ENCODE results near the gene ULBP1. TPM values are rescaled to one million over a fixed set of nuclear protein-coding genes. Genes with fewer than 3 reads are reported as not detected.

ULBP1 gene
- total and polyA plus RNA-seq, 4 experiments from 2014 or later, result not detected

DNA sequence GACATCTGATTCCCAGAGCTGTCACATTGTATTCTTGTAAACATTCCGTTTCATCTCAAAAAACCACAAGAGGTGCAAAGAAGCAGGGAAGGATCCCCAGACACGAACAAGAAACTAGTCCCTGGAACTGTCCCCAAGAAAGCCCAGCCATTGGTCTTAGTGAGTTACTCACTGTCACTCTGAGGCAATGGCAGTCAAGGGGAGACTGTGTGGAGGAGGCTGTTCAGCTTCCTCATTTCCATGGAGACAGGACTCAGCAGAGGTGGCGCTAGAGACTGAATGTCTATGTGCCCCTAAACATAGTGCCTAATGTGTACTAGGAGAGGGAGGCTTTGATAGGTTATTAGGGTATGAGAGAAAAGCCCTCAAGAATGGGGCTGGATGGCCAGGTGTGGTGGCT, 11.1 kb downstream of the ULBP1 start:
- no peaks in the 10 kb centered on the region for H3K9me3 ChIP-seq (ENCODE audit: control insufficient read depth in 1 of 2, low read length in 2 of 2)
- ChIA-PET POLR2A (ENCODE audit: partially characterized antibody) (no interaction called here), CTCF (ENCODE audit: partially characterized antibody) (no interaction called here)
- peaks cover 0 to 2% (median 0%) of the 10 kb centered on the region in 8 donors for H3K9me3 Mint-ChIP-seq
- H3K4me1 Mint-ChIP-seq, result no peaks in the 10 kb centered on the region
- H3K36me3 Mint-ChIP-seq, result no peaks in the 10 kb centered on the region
- no peak for DNase-seq
- peaks cover 8% of the 10 kb centered on the region for H3K27me3 ChIP-seq (ENCODE audit: insufficient read depth, low read length)
- no peak overlapping the region for H3K4me3 ChIP-seq (ENCODE audit: low read length in 2 of 2)
- H3K27me3 Mint-ChIP-seq, result peaks cover 38 to 57% of the 10 kb centered on the region in 2 donors
- intact Hi-C loops (cut with micrococcal nuclease), result no loop called here
- no peaks in the 10 kb centered on the region for H3K36me3 ChIP-seq (ENCODE audit: insufficient read depth, low read length)
- H3K27ac ChIP-seq (ENCODE audit: low read depth, low read length), result no peak overlapping the region
- H3K27ac Mint-ChIP-seq, result no peak overlapping the region
- H3K4me3 Mint-ChIP-seq, result no peak overlapping the region
- H3K4me1 ChIP-seq (ENCODE audit: insufficient read depth, low read length), result no peaks in the 10 kb centered on the region

GRCh38 chr6:149975400-149975799, 11.7 kb downstream of the ULBP1 start:
- Histone ChIP-seq H3K27ac (ENCODE audit: low read depth, low read length) (no peak overlapping the region), H3K4me3 (ENCODE audit: low read length in 2 of 2) (no peak overlapping the region), H3K36me3 (ENCODE audit: insufficient read depth, low read length) (no peaks in the 10 kb centered on the region), H3K4me1 (ENCODE audit: insufficient read depth, low read length) (no peaks in the 10 kb centered on the region), H3K9me3 (ENCODE audit: control insufficient read depth in 1 of 2, low read length in 2 of 2) (no peaks in the 10 kb centered on the region), H3K27me3 (ENCODE audit: insufficient read depth, low read length) (peaks cover 12% of the 10 kb centered on the region)
- H3K27me3 Mint-ChIP-seq, result peaks cover 33 to 53% of the 10 kb centered on the region in 2 donors
- peak overlapping the region in 1 of 7 donors; percentile 58 for H3K27ac Mint-ChIP-seq
- H3K36me3 Mint-ChIP-seq, result no peaks in the 10 kb centered on the region
- H3K9me3 Mint-ChIP-seq, result peaks cover 0 to 2% (median 0%) of the 10 kb centered on the region in 8 donors
- DNase-seq, result no peak
- ChIA-PET POLR2A (ENCODE audit: partially characterized antibody) (no interaction called here), CTCF (ENCODE audit: partially characterized antibody) (no interaction called here)
- no peak overlapping the region for H3K4me3 Mint-ChIP-seq
- intact Hi-C loops (cut with micrococcal nuclease), result no loop called here
- H3K4me1 Mint-ChIP-seq, result no peaks in the 10 kb centered on the region

GRCh38 chr6:149977221-149977620, 13.5 kb downstream of the ULBP1 start:
- H3K27ac Mint-ChIP-seq, result no peak overlapping the region
- peaks cover 41 to 61% of the 10 kb centered on the region in 2 donors for H3K27me3 Mint-ChIP-seq
- no peaks in the 10 kb centered on the region for H3K36me3 Mint-ChIP-seq
- Histone ChIP-seq H3K27me3 (ENCODE audit: insufficient read depth, low read length) (peaks cover 12% of the 10 kb centered on the region), H3K27ac (ENCODE audit: low read depth, low read length) (no peak overlapping the region), H3K36me3 (ENCODE audit: insufficient read depth, low read length) (no peaks in the 10 kb centered on the region), H3K9me3 (ENCODE audit: control insufficient read depth in 1 of 2, low read length in 2 of 2) (no peaks in the 10 kb centered on the region), H3K4me3 (ENCODE audit: low read length in 2 of 2) (no peak overlapping the region), H3K4me1 (ENCODE audit: insufficient read depth, low read length) (no peaks in the 10 kb centered on the region)
- ChIA-PET CTCF (ENCODE audit: partially characterized antibody) (no interaction called here), POLR2A (ENCODE audit: partially characterized antibody) (no interaction called here)
- H3K4me3 Mint-ChIP-seq, result no peak overlapping the region
- DNase-seq, result no peak
- H3K9me3 Mint-ChIP-seq, result peaks cover 0 to 3% (median 0%) of the 10 kb centered on the region in 8 donors
- intact Hi-C loops (cut with micrococcal nuclease), result no loop called here
- H3K4me1 Mint-ChIP-seq, result peaks cover 0 to 4% (median 2%) of the 10 kb centered on the region in 4 donors

DNA sequence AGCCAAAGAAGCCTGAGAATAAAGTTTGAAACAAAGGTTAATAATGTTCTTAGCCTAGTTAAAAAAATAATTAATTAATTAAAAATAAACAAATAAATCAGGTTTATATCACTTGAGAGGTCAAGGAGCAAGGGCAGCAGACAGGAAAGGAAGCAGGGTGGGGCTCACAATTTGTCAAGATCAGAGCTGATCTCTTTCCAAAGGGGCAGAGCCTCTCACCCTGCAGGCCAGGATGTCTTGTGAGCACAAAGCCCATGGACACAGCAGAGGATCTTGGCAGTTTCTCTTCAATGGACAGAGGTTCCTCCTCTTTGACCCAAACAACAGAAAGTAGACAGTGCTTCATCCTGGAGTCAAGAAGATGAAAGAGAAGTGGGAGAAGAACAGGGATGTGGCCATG, 14.9 kb downstream of the ULBP1 start:
- intact Hi-C loops (cut with micrococcal nuclease), result no loop called here
- H3K27me3 Mint-ChIP-seq, result peaks cover 41 to 61% of the 10 kb centered on the region in 2 donors
- peaks cover 0 to 4% (median 2%) of the 10 kb centered on the region in 4 donors for H3K4me1 Mint-ChIP-seq
- H3K27ac ChIP-seq (ENCODE audit: low read depth, low read length), result no peak overlapping the region
- no peaks in the 10 kb centered on the region for H3K4me1 ChIP-seq (ENCODE audit: insufficient read depth, low read length)
- no peaks in the 10 kb centered on the region for H3K36me3 ChIP-seq (ENCODE audit: insufficient read depth, low read length)
- no peaks in the 10 kb centered on the region for H3K36me3 Mint-ChIP-seq
- peaks cover 16% of the 10 kb centered on the region for H3K27me3 ChIP-seq (ENCODE audit: insufficient read depth, low read length)
- no peak overlapping the region for H3K4me3 Mint-ChIP-seq
- no peak for DNase-seq
- peaks cover 0 to 3% (median 0%) of the 10 kb centered on the region in 8 donors for H3K9me3 Mint-ChIP-seq
- ChIA-PET CTCF (ENCODE audit: partially characterized antibody) (no interaction called here), POLR2A (ENCODE audit: partially characterized antibody) (no interaction called here)
- no peak overlapping the region for H3K27ac Mint-ChIP-seq
- H3K9me3 ChIP-seq (ENCODE audit: control insufficient read depth in 1 of 2, low read length in 2 of 2), result no peaks in the 10 kb centered on the region
- H3K4me3 ChIP-seq (ENCODE audit: low read length in 2 of 2), result no peak overlapping the region

DNA sequence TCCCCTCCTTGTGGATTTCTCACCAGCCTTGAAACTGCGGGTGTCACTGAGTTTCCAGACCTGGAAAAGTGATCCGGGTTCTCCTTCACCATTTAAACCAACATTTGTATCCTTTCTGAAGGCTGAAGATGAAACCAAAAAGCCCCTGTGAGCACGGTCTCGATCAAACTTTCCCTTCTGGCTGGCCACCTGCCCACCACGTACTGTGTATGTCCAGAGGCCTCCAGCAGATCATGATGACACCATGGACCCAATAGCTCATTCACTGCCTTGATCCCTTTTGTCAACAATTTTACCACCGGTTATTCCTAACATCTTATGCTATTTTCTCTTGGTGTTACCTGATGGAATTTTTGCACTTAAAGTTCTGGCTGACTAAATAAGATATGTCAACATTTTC, 15.6 kb downstream of the ULBP1 start:
- no peak overlapping the region for H3K4me3 ChIP-seq (ENCODE audit: low read length in 2 of 2)
- H3K36me3 ChIP-seq (ENCODE audit: insufficient read depth, low read length), result no peaks in the 10 kb centered on the region
- no peak for DNase-seq
- H3K9me3 ChIP-seq (ENCODE audit: control insufficient read depth in 1 of 2, low read length in 2 of 2), result no peaks in the 10 kb centered on the region
- CTCF ChIA-PET (ENCODE audit: partially characterized antibody), result no interaction called here
- Mint-ChIP-seq H3K4me3 (no peak overlapping the region), H3K36me3 (no peaks in the 10 kb centered on the region), H3K4me1 (peaks cover 0 to 4% (median 2%) of the 10 kb centered on the region in 4 donors), H3K27ac (no peak overlapping the region), H3K9me3 (peaks cover 0 to 3% (median 0%) of the 10 kb centered on the region in 8 donors), H3K27me3 (peaks cover 36 to 57% of the 10 kb centered on the region in 2 donors)
- intact Hi-C loops (cut with micrococcal nuclease), result no loop called here
- no peak overlapping the region for H3K27ac ChIP-seq (ENCODE audit: low read depth, low read length)
- peaks cover 9% of the 10 kb centered on the region for H3K27me3 ChIP-seq (ENCODE audit: insufficient read depth, low read length)
- H3K4me1 ChIP-seq (ENCODE audit: insufficient read depth, low read length), result no peaks in the 10 kb centered on the region
- POLR2A ChIA-PET (ENCODE audit: partially characterized antibody), result no interaction called here

DNA sequence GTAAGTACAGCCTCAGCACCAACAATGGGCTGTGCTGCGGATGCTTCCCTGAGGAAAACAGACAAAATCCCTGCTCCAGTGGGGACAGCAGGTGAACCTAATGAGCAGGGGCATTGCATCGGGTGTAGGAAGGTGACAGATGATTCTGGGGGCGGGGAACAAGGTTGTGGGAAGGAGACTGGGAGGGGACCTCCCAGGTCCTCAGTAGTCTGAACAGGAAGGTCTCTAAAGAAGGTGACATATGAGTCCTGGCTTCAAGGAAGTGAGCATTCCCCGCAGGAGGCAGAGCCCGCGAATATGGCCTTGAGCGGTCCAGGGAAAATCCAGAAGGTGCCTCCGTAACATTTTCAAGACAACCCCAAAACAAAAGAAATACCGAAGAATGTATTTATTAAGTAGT, 19.4 kb downstream of the ULBP1 start:
- H3K4me1 Mint-ChIP-seq, result peaks cover 0 to 5% (median 3%) of the 10 kb centered on the region in 4 donors
- H3K27ac Mint-ChIP-seq, result no peak overlapping the region
- H3K27me3 Mint-ChIP-seq, result peaks cover 58 to 61% of the 10 kb centered on the region in 2 donors
- DNase-seq, result no peak
- Histone ChIP-seq H3K4me1 (ENCODE audit: insufficient read depth, low read length) (no peaks in the 10 kb centered on the region), H3K27me3 (ENCODE audit: insufficient read depth, low read length) (peaks cover 48% of the 10 kb centered on the region), H3K27ac (ENCODE audit: low read depth, low read length) (no peak overlapping the region), H3K9me3 (ENCODE audit: control insufficient read depth in 1 of 2, low read length in 2 of 2) (no peaks in the 10 kb centered on the region), H3K4me3 (ENCODE audit: low read length in 2 of 2) (no peak overlapping the region), H3K36me3 (ENCODE audit: insufficient read depth, low read length) (no peaks in the 10 kb centered on the region)
- intact Hi-C loops (cut with micrococcal nuclease), result no loop called here
- peaks cover under 1 to 2% of the 10 kb centered on the region in 2 donors for H3K36me3 Mint-ChIP-seq
- POLR2A ChIA-PET (ENCODE audit: partially characterized antibody), result no interaction called here
- no peak overlapping the region for H3K4me3 Mint-ChIP-seq
- peaks cover 0 to 15% (median 6%) of the 10 kb centered on the region in 8 donors for H3K9me3 Mint-ChIP-seq
- CTCF ChIA-PET (ENCODE audit: partially characterized antibody), result no interaction called here

DNA sequence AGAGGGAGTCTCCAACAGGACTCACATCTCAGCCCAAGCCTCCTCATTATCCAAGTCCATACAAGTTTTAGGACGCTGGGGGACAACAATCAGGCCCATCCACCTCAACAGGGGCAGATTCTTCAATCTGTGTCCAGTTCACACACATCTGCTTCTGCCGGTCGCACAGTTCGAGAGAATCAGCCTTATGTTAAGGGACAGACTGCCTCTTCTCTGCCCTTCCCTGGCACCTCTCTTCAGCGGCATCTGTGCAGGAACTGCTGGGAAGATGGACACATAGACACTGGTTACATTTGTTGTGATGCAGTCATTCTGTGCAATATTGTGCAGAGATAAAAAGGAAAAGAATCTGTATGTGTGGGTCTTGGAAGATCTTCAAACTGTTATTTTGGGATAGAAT, 21.0 kb downstream of the ULBP1 start:
- intact Hi-C loops (cut with micrococcal nuclease), result no loop called here
- Mint-ChIP-seq H3K27ac (peak overlapping the region in 1 of 7 donors; percentile 32), H3K27me3 (peaks cover 64 to 67% of the 10 kb centered on the region in 2 donors), H3K36me3 (peaks cover 4 to 6% of the 10 kb centered on the region in 2 donors), H3K4me3 (no peak overlapping the region), H3K4me1 (peaks cover 6 to 18% (median 15%) of the 10 kb centered on the region in 4 donors), H3K9me3 (peaks cover 0 to 31% (median 16%) of the 10 kb centered on the region in 8 donors)
- Histone ChIP-seq H3K36me3 (ENCODE audit: insufficient read depth, low read length) (no peaks in the 10 kb centered on the region), H3K27me3 (ENCODE audit: insufficient read depth, low read length) (peaks cover 62% of the 10 kb centered on the region), H3K27ac (ENCODE audit: low read depth, low read length) (no peak overlapping the region), H3K4me1 (ENCODE audit: insufficient read depth, low read length) (peaks cover 7% of the 10 kb centered on the region), H3K9me3 (ENCODE audit: control insufficient read depth in 1 of 2, low read length in 2 of 2) (no peaks in the 10 kb centered on the region), H3K4me3 (ENCODE audit: low read length in 2 of 2) (no peak overlapping the region)
- DNase-seq, result no peak
- ChIA-PET CTCF (ENCODE audit: partially characterized antibody) (no interaction called here), POLR2A (ENCODE audit: partially characterized antibody) (no interaction called here)

- no peak overlapping the region for H3K27ac Mint-ChIP-seq
- POLR2A ChIA-PET (ENCODE audit: partially characterized antibody), result no interaction called here
These were observed 21.8 kb downstream of the ULBP1 start for GRCh38 chr6:149985481-149985937.

More at GRCh38 chr6:149985481-149985937, 21.8 kb downstream of the ULBP1 start:
- peaks cover 70 to 71% of the 10 kb centered on the region in 2 donors for H3K27me3 Mint-ChIP-seq
- DNase-seq, result no peak
- no peak overlapping the region for H3K4me3 ChIP-seq (ENCODE audit: low read length in 2 of 2)
- H3K36me3 ChIP-seq (ENCODE audit: insufficient read depth, low read length), result no peaks in the 10 kb centered on the region
- peaks cover 0 to 31% (median 16%) of the 10 kb centered on the region in 8 donors for H3K9me3 Mint-ChIP-seq
- no peak overlapping the region for H3K4me3 Mint-ChIP-seq
- CTCF ChIA-PET (ENCODE audit: partially characterized antibody), result no interaction called here
- peaks cover 4 to 6% of the 10 kb centered on the region in 2 donors for H3K36me3 Mint-ChIP-seq
- H3K27me3 ChIP-seq (ENCODE audit: insufficient read depth, low read length), result peaks cover 65% of the 10 kb centered on the region
- H3K4me1 ChIP-seq (ENCODE audit: insufficient read depth, low read length), result peaks cover 14% of the 10 kb centered on the region
- no peak overlapping the region for H3K27ac ChIP-seq (ENCODE audit: low read depth, low read length)
- H3K9me3 ChIP-seq (ENCODE audit: control insufficient read depth in 1 of 2, low read length in 2 of 2), result no peaks in the 10 kb centered on the region
- intact Hi-C loops (cut with micrococcal nuclease), result no loop called here
- H3K4me1 Mint-ChIP-seq, result peaks cover 14 to 26% (median 21%) of the 10 kb centered on the region in 4 donors

Data from CD4-positive, alpha-beta memory T cell (primary cell).